Liver (tissue), 3 donors: Measurements from ENCODE around the gene FBN3.

Experiments used
- FOXA1 ChIP-seq: IDR thresholded peaks from 2 replicates; pipeline ENCODE4 v1.6.1; 2016; ENCODE audit warnings: antibody characterized with exemption
- GABPA ChIP-seq, 2 donors: IDR thresholded peaks in 1 of 2; conservative IDR thresholded peaks in 1 of 2; 2 replicates each; pipeline ENCODE4 v1.6.1; 2016; ENCODE audit warnings: antibody characterized with exemption in 2 of 2, mild to moderate bottlenecking in 1 of 2, moderate library complexity in 1 of 2
- HNF4A ChIP-seq, 2 donors: conservative IDR thresholded peaks; 2 replicates each; pipeline ENCODE4 v1.6.1; 2016; ENCODE audit warnings: antibody characterized with exemption in 2 of 2, mild to moderate bottlenecking in 2 of 2
- JUND ChIP-seq, 2 donors: IDR thresholded peaks; 2 replicates each; pipeline ENCODE4 v1.6.1; 2016; ENCODE audit warnings: antibody characterized with exemption in 2 of 2
- RAD21 ChIP-seq, 2 donors: IDR thresholded peaks; 2 replicates each; pipeline ENCODE4 v1.6.1; 2016; ENCODE audit warnings: antibody characterized with exemption in 2 of 2, mild to moderate bottlenecking in 2 of 2
- RXRA ChIP-seq, 2 donors: IDR thresholded peaks; 2 replicates each; pipeline ENCODE4 v1.6.1; 2017 to 2018; ENCODE audit warnings: antibody characterized with exemption in 2 of 2, mild to moderate bottlenecking in 1 of 2
- YY1 ChIP-seq: IDR thresholded peaks from 2 replicates; pipeline ENCODE4 v1.6.1; 2016; ENCODE audit warnings: antibody characterized with exemption, mild to moderate bottlenecking
- TF ChIP-seq, protein P1 (sequence below): IDR thresholded peaks from 2 replicates; pipeline ENCODE4 v1.6.1; 2016; ENCODE audit warnings: antibody characterized with exemption
- TF ChIP-seq, protein P2 (sequence below): fragments of 150-350 bp; IDR thresholded peaks from 2 replicates; pipeline ENCODE4 v1.5.1; 2017; ENCODE audit warnings: improper control_type of control experiment, low read depth, low read length; ENCODE audit not compliant: missing input control
- donor health status: healthy.
- donor health status: healthy.

DNA sequence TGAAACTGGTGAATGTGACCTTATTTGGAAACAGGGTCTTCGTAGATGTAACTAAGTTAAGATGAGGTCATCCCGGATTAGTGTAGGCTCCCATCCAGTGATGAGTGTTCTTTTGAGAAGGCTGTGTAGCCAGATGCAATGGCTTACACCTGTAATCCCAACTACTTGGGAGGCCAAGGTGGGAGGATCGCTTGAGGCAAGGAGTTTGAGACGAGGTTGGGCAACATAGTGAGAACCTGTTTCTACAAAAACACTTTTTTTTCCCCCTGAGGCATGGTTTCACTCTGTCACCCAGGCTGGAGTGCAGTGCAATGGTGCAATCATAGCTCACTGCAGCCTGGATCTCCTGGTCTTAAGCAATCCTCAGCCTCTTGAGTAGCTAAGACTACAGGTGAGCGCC lies 36.4 kb downstream of the FBN3 start:
- no peak for TF ChIP-seq JUND (IDR thresholded peaks at IDR 0.05)
- TF ChIP-seq, protein P1, sequence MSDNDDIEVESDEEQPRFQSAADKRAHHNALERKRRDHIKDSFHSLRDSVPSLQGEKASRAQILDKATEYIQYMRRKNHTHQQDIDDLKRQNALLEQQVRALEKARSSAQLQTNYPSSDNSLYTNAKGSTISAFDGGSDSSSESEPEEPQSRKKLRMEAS: no peak
- TF ChIP-seq, protein P2, sequence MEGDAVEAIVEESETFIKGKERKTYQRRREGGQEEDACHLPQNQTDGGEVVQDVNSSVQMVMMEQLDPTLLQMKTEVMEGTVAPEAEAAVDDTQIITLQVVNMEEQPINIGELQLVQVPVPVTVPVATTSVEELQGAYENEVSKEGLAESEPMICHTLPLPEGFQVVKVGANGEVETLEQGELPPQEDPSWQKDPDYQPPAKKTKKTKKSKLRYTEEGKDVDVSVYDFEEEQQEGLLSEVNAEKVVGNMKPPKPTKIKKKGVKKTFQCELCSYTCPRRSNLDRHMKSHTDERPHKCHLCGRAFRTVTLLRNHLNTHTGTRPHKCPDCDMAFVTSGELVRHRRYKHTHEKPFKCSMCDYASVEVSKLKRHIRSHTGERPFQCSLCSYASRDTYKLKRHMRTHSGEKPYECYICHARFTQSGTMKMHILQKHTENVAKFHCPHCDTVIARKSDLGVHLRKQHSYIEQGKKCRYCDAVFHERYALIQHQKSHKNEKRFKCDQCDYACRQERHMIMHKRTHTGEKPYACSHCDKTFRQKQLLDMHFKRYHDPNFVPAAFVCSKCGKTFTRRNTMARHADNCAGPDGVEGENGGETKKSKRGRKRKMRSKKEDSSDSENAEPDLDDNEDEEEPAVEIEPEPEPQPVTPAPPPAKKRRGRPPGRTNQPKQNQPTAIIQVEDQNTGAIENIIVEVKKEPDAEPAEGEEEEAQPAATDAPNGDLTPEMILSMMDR: no peak
- no peak for TF ChIP-seq HNF4A (conservative IDR thresholded peaks at IDR 0.05)
- TF ChIP-seq RAD21 (IDR thresholded peaks at IDR 0.05): no peak
- TF ChIP-seq GABPA (IDR thresholded peaks at IDR 0.05 in 1 of 2, conservative IDR thresholded peaks at IDR 0.05 in 1 of 2): no peak
- TF ChIP-seq RXRA (IDR thresholded peaks at IDR 0.05): no peak
- no peak for TF ChIP-seq FOXA1
- no peak for TF ChIP-seq YY1
